ENCODE results near the gene ADAP1. TPM values are rescaled to one million over a fixed set of nuclear protein-coding genes. Genes with fewer than 3 reads are reported as not detected.

The ADAP1 gene
- total and polyA plus RNA-seq, 2 of the 8 experiments (the other 6 are each of a cell fraction or from before 2014, with no cell fraction given) = 5.8 to 6.1 TPM

GRCh38 chr7:904847-905246 is 49.6 kb downstream of the ADAP1 start (continued):
- TF ChIP-seq, protein P1, sequence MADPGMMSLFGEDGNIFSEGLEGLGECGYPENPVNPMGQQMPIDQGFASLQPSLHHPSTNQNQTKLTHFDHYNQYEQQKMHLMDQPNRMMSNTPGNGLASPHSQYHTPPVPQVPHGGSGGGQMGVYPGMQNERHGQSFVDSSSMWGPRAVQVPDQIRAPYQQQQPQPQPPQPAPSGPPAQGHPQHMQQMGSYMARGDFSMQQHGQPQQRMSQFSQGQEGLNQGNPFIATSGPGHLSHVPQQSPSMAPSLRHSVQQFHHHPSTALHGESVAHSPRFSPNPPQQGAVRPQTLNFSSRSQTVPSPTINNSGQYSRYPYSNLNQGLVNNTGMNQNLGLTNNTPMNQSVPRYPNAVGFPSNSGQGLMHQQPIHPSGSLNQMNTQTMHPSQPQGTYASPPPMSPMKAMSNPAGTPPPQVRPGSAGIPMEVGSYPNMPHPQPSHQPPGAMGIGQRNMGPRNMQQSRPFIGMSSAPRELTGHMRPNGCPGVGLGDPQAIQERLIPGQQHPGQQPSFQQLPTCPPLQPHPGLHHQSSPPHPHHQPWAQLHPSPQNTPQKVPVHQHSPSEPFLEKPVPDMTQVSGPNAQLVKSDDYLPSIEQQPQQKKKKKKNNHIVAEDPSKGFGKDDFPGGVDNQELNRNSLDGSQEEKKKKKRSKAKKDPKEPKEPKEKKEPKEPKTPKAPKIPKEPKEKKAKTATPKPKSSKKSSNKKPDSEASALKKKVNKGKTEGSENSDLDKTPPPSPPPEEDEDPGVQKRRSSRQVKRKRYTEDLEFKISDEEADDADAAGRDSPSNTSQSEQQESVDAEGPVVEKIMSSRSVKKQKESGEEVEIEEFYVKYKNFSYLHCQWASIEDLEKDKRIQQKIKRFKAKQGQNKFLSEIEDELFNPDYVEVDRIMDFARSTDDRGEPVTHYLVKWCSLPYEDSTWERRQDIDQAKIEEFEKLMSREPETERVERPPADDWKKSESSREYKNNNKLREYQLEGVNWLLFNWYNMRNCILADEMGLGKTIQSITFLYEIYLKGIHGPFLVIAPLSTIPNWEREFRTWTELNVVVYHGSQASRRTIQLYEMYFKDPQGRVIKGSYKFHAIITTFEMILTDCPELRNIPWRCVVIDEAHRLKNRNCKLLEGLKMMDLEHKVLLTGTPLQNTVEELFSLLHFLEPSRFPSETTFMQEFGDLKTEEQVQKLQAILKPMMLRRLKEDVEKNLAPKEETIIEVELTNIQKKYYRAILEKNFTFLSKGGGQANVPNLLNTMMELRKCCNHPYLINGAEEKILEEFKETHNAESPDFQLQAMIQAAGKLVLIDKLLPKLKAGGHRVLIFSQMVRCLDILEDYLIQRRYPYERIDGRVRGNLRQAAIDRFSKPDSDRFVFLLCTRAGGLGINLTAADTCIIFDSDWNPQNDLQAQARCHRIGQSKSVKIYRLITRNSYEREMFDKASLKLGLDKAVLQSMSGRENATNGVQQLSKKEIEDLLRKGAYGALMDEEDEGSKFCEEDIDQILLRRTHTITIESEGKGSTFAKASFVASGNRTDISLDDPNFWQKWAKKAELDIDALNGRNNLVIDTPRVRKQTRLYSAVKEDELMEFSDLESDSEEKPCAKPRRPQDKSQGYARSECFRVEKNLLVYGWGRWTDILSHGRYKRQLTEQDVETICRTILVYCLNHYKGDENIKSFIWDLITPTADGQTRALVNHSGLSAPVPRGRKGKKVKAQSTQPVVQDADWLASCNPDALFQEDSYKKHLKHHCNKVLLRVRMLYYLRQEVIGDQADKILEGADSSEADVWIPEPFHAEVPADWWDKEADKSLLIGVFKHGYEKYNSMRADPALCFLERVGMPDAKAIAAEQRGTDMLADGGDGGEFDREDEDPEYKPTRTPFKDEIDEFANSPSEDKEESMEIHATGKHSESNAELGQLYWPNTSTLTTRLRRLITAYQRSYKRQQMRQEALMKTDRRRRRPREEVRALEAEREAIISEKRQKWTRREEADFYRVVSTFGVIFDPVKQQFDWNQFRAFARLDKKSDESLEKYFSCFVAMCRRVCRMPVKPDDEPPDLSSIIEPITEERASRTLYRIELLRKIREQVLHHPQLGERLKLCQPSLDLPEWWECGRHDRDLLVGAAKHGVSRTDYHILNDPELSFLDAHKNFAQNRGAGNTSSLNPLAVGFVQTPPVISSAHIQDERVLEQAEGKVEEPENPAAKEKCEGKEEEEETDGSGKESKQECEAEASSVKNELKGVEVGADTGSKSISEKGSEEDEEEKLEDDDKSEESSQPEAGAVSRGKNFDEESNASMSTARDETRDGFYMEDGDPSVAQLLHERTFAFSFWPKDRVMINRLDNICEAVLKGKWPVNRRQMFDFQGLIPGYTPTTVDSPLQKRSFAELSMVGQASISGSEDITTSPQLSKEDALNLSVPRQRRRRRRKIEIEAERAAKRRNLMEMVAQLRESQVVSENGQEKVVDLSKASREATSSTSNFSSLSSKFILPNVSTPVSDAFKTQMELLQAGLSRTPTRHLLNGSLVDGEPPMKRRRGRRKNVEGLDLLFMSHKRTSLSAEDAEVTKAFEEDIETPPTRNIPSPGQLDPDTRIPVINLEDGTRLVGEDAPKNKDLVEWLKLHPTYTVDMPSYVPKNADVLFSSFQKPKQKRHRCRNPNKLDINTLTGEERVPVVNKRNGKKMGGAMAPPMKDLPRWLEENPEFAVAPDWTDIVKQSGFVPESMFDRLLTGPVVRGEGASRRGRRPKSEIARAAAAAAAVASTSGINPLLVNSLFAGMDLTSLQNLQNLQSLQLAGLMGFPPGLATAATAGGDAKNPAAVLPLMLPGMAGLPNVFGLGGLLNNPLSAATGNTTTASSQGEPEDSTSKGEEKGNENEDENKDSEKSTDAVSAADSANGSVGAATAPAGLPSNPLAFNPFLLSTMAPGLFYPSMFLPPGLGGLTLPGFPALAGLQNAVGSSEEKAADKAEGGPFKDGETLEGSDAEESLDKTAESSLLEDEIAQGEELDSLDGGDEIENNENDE (IDR thresholded peaks at IDR 0.05; ENCODE audit: insufficient replicate concordance, low read length) = no peak
- TF ChIP-seq RAD21 (IDR thresholded peaks at IDR 0.05 in 1 of 2, conservative IDR thresholded peaks at IDR 0.05 in 1 of 2; ENCODE audit: low read depth in 2 of 2, low read length in 2 of 2) (no peak), SP1 (IDR thresholded peaks at IDR 0.05; ENCODE audit: low read depth, low read length) (no peak), FOSL1 (IDR thresholded peaks at IDR 0.05; ENCODE audit: insufficient read depth, low read depth, low read length) (no peak), BCL11A (IDR thresholded peaks at IDR 0.05; ENCODE audit: low read depth in 2 of 2, low read length in 2 of 2) (no peak)
